SHP77 (cell line): ENCODE results near the gene TAPT1.

Experiments
- DNase-seq, 2 experiments: peaks; one replicate each; lab custom pipeline; 2025; lab: John Stamatoyannopoulos, UW

Gene TAPT1

DNA sequence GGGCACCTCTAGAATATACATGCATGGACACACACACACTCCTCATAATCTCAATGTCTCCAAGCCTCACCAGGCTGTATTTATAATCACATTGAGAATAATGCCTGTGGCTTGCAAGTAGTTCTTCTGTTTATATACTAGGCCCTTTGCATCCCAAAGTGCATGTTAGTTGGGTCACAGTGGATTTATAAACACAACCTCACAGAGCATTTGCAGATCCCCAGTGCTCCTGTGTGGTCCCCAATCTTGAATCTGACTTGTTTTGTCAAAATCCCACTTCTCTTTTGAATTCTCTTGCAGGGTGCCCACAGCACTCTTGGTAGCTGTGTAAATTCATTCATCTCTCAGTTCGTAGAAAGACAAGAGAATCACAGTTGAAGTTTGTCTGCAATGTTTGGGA lies 92.9 kb downstream of the TAPT1 start:
- no peak for DNase-seq

- DNase-seq = no peak
These were observed 95.0 kb downstream of the TAPT1 start for GRCh38 chr4:16131293-16131692.

DNA sequence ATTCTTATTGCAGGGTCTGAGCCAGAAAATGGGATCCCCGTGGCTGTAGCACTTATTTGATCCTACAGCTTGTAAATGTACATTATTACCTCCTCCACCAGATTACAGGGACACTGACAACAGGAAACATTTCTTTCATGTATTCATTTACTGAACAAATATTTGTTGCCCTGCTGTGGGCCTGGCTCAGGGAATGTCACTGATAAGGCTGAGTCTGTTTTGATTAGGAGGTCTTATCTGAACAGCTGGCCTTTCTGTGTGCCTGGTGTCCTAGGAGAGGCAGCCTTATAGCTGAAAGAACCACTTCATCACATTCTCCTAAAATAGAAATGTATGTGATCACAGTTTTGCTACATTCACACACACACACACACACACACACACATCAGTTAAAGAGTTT lies 96.9 kb downstream of the TAPT1 start:
- DNase-seq = no peak

DNA sequence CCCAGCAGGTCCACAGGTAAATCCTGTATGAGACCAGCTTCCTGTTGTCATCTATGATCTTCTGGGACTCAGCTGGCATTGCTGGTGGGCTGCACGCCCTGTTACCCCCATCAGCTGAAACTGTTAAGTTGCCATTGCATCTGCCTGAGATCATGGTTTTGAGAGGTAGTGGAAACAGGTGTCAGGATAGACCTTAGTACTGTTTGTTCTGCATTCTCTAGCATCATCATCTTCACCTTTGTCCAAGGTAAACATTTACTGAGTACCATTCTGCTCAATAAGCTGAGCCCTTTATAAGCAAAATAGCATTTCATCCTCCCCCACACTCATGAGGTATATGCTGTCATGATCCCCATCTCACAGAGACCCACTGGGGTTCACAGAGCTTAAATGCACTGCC lies 99.6 kb downstream of the TAPT1 start:
- no peak for DNase-seq

GRCh38 chr4:16125571-16126445 lies 100.5 kb downstream of the TAPT1 start:
- no peak for DNase-seq

DNA sequence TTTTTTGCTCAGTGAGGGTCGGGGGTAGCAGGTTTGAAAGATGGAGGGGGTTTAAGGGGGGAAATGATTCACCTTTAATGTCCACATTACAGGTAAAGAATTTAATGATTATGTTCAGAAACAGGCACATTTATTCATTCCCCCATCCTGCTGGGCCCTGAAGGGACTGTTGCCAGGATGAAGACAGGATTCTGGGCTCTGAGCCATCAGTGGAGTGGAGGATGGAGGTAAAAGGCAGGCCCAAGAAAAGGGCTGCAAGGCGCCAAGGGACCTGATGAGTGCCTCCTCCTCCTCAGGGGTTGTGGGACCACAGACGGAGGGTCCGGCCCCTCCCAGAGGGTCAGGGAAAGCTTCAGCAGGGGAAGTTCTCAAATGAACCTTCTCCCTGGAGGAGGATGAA lies 102.0 kb downstream of the TAPT1 start:
- no peak for DNase-seq

GRCh38 chr4:16123356-16124084 lies 102.8 kb downstream of the TAPT1 start:
- DNase-seq = peak; percentile 59 to 66

DNA sequence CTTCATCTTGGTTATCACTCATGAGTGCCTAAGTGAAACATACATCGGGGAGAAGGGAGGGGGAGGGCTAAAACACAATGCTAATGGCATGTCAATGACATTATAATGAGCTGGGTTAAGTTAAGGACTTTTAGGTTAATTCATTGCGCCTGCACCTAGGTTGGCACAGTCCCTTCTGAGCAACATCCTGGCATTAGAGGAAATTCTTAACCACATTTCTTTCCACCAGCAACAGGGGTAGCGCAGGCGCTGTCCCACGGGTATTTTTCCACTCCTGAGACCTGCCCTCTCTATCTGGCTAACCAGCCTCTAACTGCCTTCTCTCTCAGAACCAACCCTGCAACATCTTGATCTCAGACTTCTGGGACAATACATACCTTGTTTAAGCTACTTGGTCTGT lies 103.5 kb downstream of the TAPT1 start:
- DNase-seq = no peak

GRCh38 chr4:16122308-16122711 lies 104.0 kb downstream of the TAPT1 start:
- no peak for DNase-seq

DNA sequence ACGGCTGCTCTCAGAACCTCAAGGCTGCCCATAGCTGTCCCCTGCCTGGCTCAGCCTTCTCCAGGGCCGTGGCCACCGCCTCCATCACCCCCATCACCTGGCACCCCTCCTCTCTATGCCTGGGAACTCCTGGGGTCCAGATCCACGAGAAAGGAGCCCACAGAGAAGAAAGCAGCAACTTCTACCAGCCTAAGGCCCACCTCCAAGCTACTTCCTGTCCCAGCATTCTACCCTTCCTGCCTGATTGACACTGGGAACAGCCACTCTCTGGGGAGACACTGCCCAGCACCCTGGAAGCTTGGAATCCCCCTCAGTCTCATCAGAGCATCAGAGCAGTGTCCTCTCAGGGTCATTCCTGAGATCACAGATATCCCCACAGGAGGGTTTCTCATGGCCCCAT lies 105.6 kb downstream of the TAPT1 start:
- DNase-seq = no peak

GRCh38 chr4:16119981-16120380 lies 106.3 kb downstream of the TAPT1 start:
- DNase-seq = no peak

DNA sequence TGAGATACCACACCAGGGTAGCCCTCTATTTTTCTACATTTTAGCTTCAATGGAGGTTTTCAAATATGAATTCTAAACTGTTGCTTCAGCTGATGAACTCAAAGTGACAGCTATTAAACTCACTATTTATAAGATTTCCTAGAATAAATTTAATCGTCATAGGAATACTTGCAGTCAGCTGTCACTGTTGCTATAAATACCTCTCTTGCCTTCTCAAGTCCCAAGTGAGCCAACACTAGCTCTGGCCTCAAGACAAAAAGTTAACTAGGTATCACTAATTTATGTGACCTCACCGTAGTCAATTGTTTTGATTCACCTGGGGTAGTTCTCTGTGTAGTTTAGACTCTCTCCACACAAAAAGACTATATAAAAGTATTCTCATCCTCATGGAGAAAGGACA lies 108.2 kb downstream of the TAPT1 start:
- no peak for DNase-seq

- DNase-seq = no peak
These were observed 109.1 kb downstream of the TAPT1 start for GRCh38 chr4:16117164-16117563.

DNA sequence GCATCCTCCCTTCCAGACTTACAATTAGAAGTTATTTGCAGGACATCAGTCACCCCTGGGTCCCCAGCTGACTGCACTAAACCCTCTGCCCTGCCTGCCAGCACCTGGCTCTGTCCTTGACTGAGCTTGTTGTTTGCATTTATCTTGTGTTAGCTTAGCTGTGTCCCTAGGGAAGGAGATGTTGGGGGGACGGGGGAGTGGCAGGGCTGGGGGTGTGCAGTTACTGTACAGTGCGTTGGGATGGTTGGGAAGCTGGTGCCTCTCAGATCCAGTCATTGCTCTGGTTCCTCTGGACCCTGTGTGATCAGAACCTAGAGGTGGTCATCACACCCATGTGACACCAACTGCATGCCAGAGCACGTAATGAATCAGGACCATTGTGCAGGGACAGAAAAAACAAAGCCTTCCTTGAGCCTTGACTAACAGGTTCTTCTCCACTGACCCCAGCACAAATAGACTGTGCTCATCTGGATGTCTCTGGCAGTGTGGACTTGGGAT lies 109.7 kb downstream of the TAPT1 start:
- peak; percentile 66 to 71 for DNase-seq

- peak; percentile 25 to 40 for DNase-seq
These were observed 110.3 kb downstream of the TAPT1 start for GRCh38 chr4:16116019-16116418.

- DNase-seq = no peak
These were observed 111.7 kb downstream of the TAPT1 start for GRCh38 chr4:16114546-16114945.

- DNase-seq = no peak
These were observed 112.5 kb downstream of the TAPT1 start for GRCh38 chr4:16113741-16114140.

GRCh38 chr4:16111533-16111932 lies 114.7 kb downstream of the TAPT1 start:
- no peak for DNase-seq

DNA sequence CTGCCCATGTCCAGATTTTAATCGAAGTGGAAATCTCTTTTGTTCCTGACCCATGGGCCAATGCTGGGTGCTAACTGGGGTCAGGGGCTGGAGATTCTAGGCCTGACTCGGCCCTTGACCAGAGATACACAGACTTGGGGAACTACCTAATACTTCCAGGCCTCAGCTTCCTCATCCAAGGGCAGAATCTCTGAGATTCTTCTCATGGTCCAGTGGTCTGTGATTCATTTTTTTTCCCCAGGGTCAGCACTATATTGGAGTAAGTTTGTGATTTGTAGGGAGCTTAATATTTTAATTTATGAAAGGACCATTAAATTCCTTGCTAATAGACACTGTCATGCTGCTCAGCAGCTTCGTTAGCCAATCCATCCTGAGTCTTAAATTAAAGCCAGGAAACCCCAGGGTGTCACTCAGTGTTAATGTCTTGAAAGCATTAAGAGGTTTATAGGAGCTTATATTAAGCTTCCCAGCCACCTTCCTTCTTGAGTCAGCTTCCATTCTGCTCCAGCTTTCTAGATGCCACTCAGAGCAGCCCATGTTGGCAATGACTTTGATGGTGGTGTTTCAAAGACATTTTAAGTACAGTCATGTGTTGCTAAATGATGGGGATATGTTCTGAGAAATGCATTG lies 115.5 kb downstream of the TAPT1 start:
- no peak for DNase-seq
